Fibroblast of lung (primary cell): ENCODE data around the gene STAP2. TPM values are rescaled to one million over a fixed set of nuclear protein-coding genes. Genes with fewer than 3 reads are reported as not detected.

ENCODE experiments used
- DNase-seq, 2 donors: peaks; one replicate each; pipeline versions ENCODE4 v3.0.0 to v3.0.0-alpha.2; 2010; ENCODE audit warnings: low read depth in 2 of 2
- H2AFZ ChIP-seq: 2 replicates; pipeline ENCODE4 v1.5.1; 2012; ENCODE audit warnings: low read length, control low read depth, inconsistent platforms
- H3K27ac ChIP-seq: 2 replicates; pipeline ENCODE4 v1.5.1; 2011; ENCODE audit warnings: low read length, control low read depth; ENCODE audit not compliant: insufficient read depth
- H3K27me3 ChIP-seq: 2 replicates; pipeline ENCODE4 v1.5.1; 2011; ENCODE audit warnings: mild to moderate bottlenecking, low read length; ENCODE audit not compliant: control insufficient read depth, insufficient read depth
- H3K36me3 ChIP-seq: 2 replicates; pipeline ENCODE4 v1.5.1; 2011; ENCODE audit warnings: low read length; ENCODE audit not compliant: control insufficient read depth, insufficient read depth
- H3K4me1 ChIP-seq: 2 replicates; pipeline ENCODE4 v1.5.1; 2011; ENCODE audit warnings: low read length; ENCODE audit not compliant: control insufficient read depth, insufficient read depth; ENCODE audit errors: extremely low read depth
- H3K4me2 ChIP-seq: 2 replicates; pipeline ENCODE4 v1.5.1; 2011; ENCODE audit warnings: low read length, control low read depth; ENCODE audit not compliant: insufficient read depth; ENCODE audit errors: extremely low read depth
- H3K4me3 ChIP-seq, 4 experiments: fragments of 200-600 bp in 1 of 4; sonication (generic) in 1 of 4; replicated peaks in 1 of 4; 2 replicates each; pipeline ENCODE4 v1.5.1; 2011 to 2016; ENCODE audit warnings: low read length in 4 of 4, low read depth in 3 of 4, mild to moderate bottlenecking in 3 of 4, control low read depth in 2 of 4, inconsistent platforms in 1 of 4, mixed read lengths in 1 of 4; ENCODE audit not compliant: insufficient read depth in 1 of 4; ENCODE audit errors: control extremely low read depth in 1 of 4
- H3K79me2 ChIP-seq: 2 replicates; pipeline ENCODE4 v1.5.1; 2012; ENCODE audit warnings: mild to moderate bottlenecking, low read length, inconsistent platforms; ENCODE audit not compliant: control insufficient read depth, insufficient read depth
- H3K9ac ChIP-seq: 2 replicates; pipeline ENCODE4 v1.5.1; 2011; ENCODE audit warnings: mild to moderate bottlenecking, low read length, control low read depth; ENCODE audit not compliant: insufficient read depth
- H3K9me3 ChIP-seq: 2 replicates; pipeline ENCODE4 v1.5.1; 2012; ENCODE audit warnings: low read depth, low read length; ENCODE audit not compliant: control insufficient read depth, insufficient read depth
- H4K20me1 ChIP-seq: 2 replicates; pipeline ENCODE4 v1.5.1; 2011; ENCODE audit warnings: low read length; ENCODE audit not compliant: control insufficient read depth, insufficient read depth; ENCODE audit errors: extremely low read depth
- CTCF ChIP-seq, 2 donors: IDR thresholded peaks in 1 of 2; conservative IDR thresholded peaks in 1 of 2; 1 replicate in 1 of 2; 2 replicates in 1 of 2; pipeline ENCODE4 v1.5.1; 2011 to 2012; ENCODE audit warnings: low read length in 2 of 2, control low read depth in 1 of 2, inconsistent platforms in 1 of 2, low read depth in 1 of 2, mild to moderate bottlenecking in 1 of 2
- EZH2 ChIP-seq: IDR thresholded peaks from 2 replicates; pipeline ENCODE4 v1.5.1; 2012; ENCODE audit warnings: low read length, control low read depth, mild to moderate bottlenecking; ENCODE audit errors: missing control alignments
- polyA plus RNA-seq, 2 donors: library from polyadenylated mRNA; depleted of rRNA in 1 of 2; stranded (reverse) in 1 of 2; unstranded in 1 of 2; fragments of >200 nt; gene quantifications; 2 replicates each; pipeline ENCODE4 v1.2.1, GENCODE V29; 2011 to 2012; ENCODE audit warnings: missing spikeins in 1 of 2
- total RNA-seq: library from RNA; depleted of rRNA; stranded (reverse); fragments of >200 nt; gene quantifications from 2 replicates; pipeline ENCODE4 v1.2.1, GENCODE V29; 2014

Gene STAP2
- total and polyA plus RNA-seq, 2 donors (not counting 1 experiment from before 2014, with no cell fraction given) = 1.7 to 4.8 TPM

- no peak overlapping the region for H3K27ac ChIP-seq
- H3K4me1 ChIP-seq = peaks cover 13% of the 10 kb centered on the region
- H3K4me3 ChIP-seq = no peak overlapping the region
- DNase-seq = no peak
- H3K9me3 ChIP-seq = no peaks in the 10 kb centered on the region
- TF ChIP-seq EZH2 = no peak
- TF ChIP-seq CTCF (conservative IDR thresholded peaks at IDR 0.05 in 1 of 2, IDR thresholded peaks at IDR 0.05 in 1 of 2; ENCODE audit: low read depth in 1 of 2, low read length in 2 of 2) = no peak
- no peaks in the 10 kb centered on the region for H4K20me1 ChIP-seq
- no peak overlapping the region for H2AFZ ChIP-seq
- no peak overlapping the region for H3K4me2 ChIP-seq
- no peak overlapping the region for H3K9ac ChIP-seq
- peaks cover 40% of the 10 kb centered on the region for H3K36me3 ChIP-seq
- peaks cover 58% of the 10 kb centered on the region for H3K79me2 ChIP-seq
- H3K27me3 ChIP-seq = no peaks in the 10 kb centered on the region
Observed at GRCh38 chr19:4367336-4367723, 28.7 kb upstream of the STAP2 start.

DNA sequence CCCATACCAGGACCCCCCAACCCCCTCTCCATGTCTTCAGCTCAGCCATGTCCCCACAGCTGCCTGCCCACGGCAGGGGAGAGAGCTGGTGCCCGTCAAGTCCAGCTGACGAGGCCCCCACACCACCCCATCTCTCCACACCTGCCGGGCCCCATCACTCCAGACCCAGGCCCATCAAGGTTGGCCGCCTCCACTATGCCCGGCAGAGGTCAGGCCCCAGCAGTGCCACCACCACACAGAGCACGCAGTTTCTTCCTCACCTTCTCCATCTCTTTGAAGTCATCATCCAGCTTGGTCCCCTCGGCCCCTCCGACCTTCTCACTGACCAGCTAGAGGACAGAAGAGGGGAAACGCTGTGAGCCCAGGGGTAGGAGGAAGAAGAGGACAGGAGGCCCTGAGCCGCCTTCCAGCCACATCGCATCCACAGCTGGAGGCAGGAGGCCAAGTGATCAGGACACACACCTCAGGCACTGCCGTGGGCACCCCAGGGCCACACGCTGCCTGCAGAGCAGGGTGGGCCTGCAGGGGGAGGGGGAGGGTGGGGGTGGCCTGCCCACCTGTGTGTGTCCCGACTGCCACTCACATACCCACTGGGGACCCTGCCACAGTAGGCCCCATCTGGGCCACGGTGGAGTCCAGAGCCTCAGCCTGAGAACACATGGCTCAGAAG is 28.2 kb upstream of the STAP2 start:
- no peak for DNase-seq
- Histone ChIP-seq H4K20me1 (no peaks in the 10 kb centered on the region), H3K4me3 (no peak overlapping the region), H3K4me1 (peaks cover 10% of the 10 kb centered on the region), H3K27me3 (no peaks in the 10 kb centered on the region), H3K27ac (no peak overlapping the region), H3K79me2 (peaks cover 52% of the 10 kb centered on the region), H3K9ac (no peak overlapping the region), H3K36me3 (peaks cover 46% of the 10 kb centered on the region), H3K9me3 (no peaks in the 10 kb centered on the region), H2AFZ (no peak overlapping the region), H3K4me2 (no peak overlapping the region)
- no peak for TF ChIP-seq CTCF (conservative IDR thresholded peaks at IDR 0.05 in 1 of 2, IDR thresholded peaks at IDR 0.05 in 1 of 2; ENCODE audit: low read depth in 1 of 2, low read length in 2 of 2)
- no peak for TF ChIP-seq EZH2

DNA sequence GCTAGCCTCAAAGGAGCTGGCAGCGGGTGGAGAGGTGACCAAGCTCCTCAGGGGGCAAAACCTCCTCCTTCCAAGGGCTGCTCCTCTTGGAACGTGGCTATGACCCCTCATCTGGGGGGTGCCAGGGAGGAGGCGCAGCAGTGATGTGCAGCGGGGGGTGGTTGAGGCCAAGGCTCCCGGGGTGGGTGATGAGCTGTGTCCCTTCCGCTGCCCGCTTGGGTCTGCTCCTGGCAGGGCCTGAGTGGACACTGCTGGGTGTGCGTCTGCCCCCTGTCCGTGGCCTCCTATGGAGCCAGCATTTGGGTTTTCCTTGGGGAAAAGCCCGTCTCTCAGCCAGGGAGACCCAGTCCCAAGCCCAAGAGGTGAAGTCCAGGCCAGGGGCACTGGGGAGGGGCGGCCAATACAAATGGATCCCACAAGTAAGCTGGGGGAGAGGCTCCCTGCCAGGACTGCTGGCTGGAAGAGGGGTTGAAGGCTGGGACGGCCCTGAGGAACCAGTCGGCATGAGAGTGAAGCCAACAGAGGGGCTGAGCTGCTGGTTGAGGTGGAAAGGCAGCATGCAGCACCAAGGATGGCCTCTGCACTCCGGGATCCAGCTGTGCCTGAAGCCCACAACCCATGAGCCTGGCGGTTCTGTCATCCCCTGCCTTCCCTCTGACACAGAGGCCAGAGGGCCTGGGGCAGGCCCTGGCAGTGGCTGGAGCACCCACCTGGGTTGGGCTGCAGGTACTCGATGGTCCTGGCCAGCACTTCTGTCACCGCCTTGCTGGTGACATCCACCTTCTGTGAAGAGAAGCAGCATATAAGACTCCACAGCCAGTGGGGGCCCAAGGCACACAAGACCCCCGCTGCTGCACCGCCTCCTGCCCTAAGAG is 27.4 kb upstream of the STAP2 start:
- H3K4me3 ChIP-seq = no peak overlapping the region
- H3K4me1 ChIP-seq = peaks cover 10% of the 10 kb centered on the region
- peaks cover 46% of the 10 kb centered on the region for H3K36me3 ChIP-seq
- no peak overlapping the region for H2AFZ ChIP-seq
- H3K27ac ChIP-seq = no peak overlapping the region
- no peak for DNase-seq
- H3K27me3 ChIP-seq = no peaks in the 10 kb centered on the region
- H3K79me2 ChIP-seq = peaks cover 45% of the 10 kb centered on the region
- H3K9ac ChIP-seq = no peak overlapping the region
- TF ChIP-seq EZH2 (no peak), CTCF (conservative IDR thresholded peaks at IDR 0.05 in 1 of 2, IDR thresholded peaks at IDR 0.05 in 1 of 2; ENCODE audit: low read depth in 1 of 2, low read length in 2 of 2) (no peak)
- no peak overlapping the region for H3K4me2 ChIP-seq
- H4K20me1 ChIP-seq = no peaks in the 10 kb centered on the region
- no peaks in the 10 kb centered on the region for H3K9me3 ChIP-seq
